Fibroblast of pulmonary artery (primary cell): ENCODE measurements around the gene NPHP4.
A peak's percentile ranks its signal among the peaks of the same experiment; 100 is the strongest.

Experiments used
- DNase-seq: peaks from one replicate; pipeline ENCODE4 v3.0.0-alpha.2; 2010; ENCODE audit warnings: low read depth
- H3K4me3 ChIP-seq: replicated peaks from 2 replicates; pipeline ENCODE4 v1.5.1; 2011; ENCODE audit warnings: low read depth, mild to moderate bottlenecking, control low read depth, low read length, moderate library complexity
- CTCF ChIP-seq: IDR thresholded peaks from 2 replicates; pipeline ENCODE4 v1.5.1; 2011; ENCODE audit warnings: mild to moderate bottlenecking, control low read depth, low read length, inconsistent platforms; ENCODE audit errors: missing control alignments

The NPHP4 gene

GRCh38 chr1:5994713-5995621 is 2.7 kb upstream of the NPHP4 start:
- no peak overlapping the region for H3K4me3 ChIP-seq
- DNase-seq: no peak
- no peak for TF ChIP-seq CTCF

- peak overlapping the region; percentile 71 for H3K4me3 ChIP-seq
- no peak for TF ChIP-seq CTCF
- no peak for DNase-seq
These were observed 1.6 kb upstream of the NPHP4 start for GRCh38 chr1:5993556-5994491.

- no peak for DNase-seq
- H3K4me3 ChIP-seq: peak overlapping the region; percentile 71
- no peak for TF ChIP-seq CTCF
These were observed 760 bp upstream of the NPHP4 start for GRCh38 chr1:5992814-5993555.

DNA sequence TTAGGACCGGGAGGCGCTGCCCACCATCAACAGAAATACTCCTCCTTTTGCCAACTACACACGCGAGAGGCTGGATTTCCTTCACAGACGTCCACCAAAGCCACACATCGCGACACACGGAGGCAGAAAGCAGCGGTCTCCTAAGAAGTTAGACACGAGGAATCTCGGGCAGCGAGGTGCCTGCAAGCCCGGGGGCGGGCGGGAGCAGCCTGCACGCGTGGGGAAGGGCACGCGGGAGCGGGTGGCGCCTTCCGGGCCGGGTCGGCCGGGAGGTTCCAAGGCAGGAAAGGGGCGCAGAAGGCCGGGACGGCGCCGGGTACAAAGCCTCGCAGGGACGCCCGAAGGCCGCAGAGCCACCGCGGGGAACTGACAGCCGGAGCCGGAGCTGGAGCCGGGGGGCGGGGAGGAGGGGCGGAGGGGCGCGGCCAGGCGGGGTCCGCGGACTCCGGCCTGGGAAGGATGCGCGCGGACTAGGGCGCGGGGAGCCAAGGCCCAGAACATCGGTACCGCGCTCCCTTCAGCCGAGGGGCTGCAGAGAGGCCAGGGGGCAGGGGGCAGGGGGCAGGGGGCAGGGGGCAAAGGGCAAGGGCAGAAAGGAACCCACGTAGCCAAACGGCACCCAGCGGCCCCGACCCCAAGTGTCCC is 722 bp downstream of the NPHP4 start:
- no peak for TF ChIP-seq CTCF
- peak; percentile 20 for DNase-seq
- peak overlapping the region; percentile 71 for H3K4me3 ChIP-seq

- peak overlapping the region; percentile 71 for H3K4me3 ChIP-seq
- DNase-seq: no peak
- TF ChIP-seq CTCF: no peak
These were observed 1.3 kb downstream of the NPHP4 start for GRCh38 chr1:5990913-5991312.

GRCh38 chr1:5989731-5990271 is 2.4 kb downstream of the NPHP4 start:
- TF ChIP-seq CTCF: no peak
- no peak for DNase-seq
- H3K4me3 ChIP-seq: no peak overlapping the region
